Neural progenitor cell (in vitro differentiated cells): ENCODE measurements around the gene NTM. TPM values are rescaled to one million over a fixed set of nuclear protein-coding genes. Genes with fewer than 3 reads are reported as not detected.
A peak's percentile ranks its signal among the peaks of the same experiment; 100 is the strongest.

ENCODE experiments used
- DNase-seq: peaks from one replicate; pipeline ENCODE4 v3.0.0-alpha.2; 2016; ENCODE audit warnings: low spot score
- H2AFZ ChIP-seq: fragments of 200-600 bp; sonication (generic); replicated peaks from 2 replicates; pipeline ENCODE4 v1.6.1; 2016; ENCODE audit warnings: antibody characterized with exemption
- H3F3A ChIP-seq: fragments of 200-600 bp; sonication (generic); 2 replicates; pipeline ENCODE4 v1.6.1; 2016; ENCODE audit warnings: antibody characterized with exemption, low read depth
- H3K27ac ChIP-seq: fragments of 200-600 bp; sonication (generic); 2 replicates; pipeline ENCODE4 v1.5.1; 2016; ENCODE audit warnings: mild to moderate bottlenecking
- H3K27me3 ChIP-seq: fragments of 200-600 bp; sonication (generic); 2 replicates; pipeline ENCODE4 v1.6.1; 2016; ENCODE audit warnings: mild to moderate bottlenecking, moderate library complexity
- H3K36me3 ChIP-seq: fragments of 200-600 bp; sonication (generic); 2 replicates; pipeline ENCODE4 v1.5.1; 2016
- H3K4me1 ChIP-seq: fragments of 200-600 bp; sonication (generic); 2 replicates; pipeline ENCODE4 v1.6.1; 2016; ENCODE audit warnings: mixed run types
- H3K4me2 ChIP-seq: fragments of 200-600 bp; sonication (generic); 2 replicates; pipeline ENCODE4 v1.6.1; 2016
- H3K4me3 ChIP-seq: fragments of 200-600 bp; sonication (generic); 2 replicates; pipeline ENCODE4 v1.5.1; 2016
- H3K79me2 ChIP-seq: fragments of 200-600 bp; sonication (generic); 2 replicates; pipeline ENCODE4 v1.6.1; 2016; ENCODE audit warnings: low read depth
- H3K9ac ChIP-seq: fragments of 200-600 bp; sonication (generic); 2 replicates; pipeline ENCODE4 v1.6.1; 2016
- H3K9me3 ChIP-seq: fragments of 200-600 bp; sonication (generic); 2 replicates; pipeline ENCODE4 v1.5.1; 2016; ENCODE audit warnings: low read depth
- H4K20me1 ChIP-seq: fragments of 200-600 bp; sonication (generic); 2 replicates; pipeline ENCODE4 v1.6.1; 2016; ENCODE audit warnings: low read depth
- H3K27ac Mint-ChIP-seq: 3 replicates; pipeline ENCODE4 v1.8.0; 2021; ENCODE audit warnings: mixed read lengths
- H3K27me3 Mint-ChIP-seq: 2 replicates; pipeline ENCODE4 v1.8.0; 2022; ENCODE audit warnings: low read depth, mild to moderate bottlenecking, inconsistent platforms, moderate library complexity, mixed read lengths; ENCODE audit not compliant: insufficient read depth
- H3K36me3 Mint-ChIP-seq: 3 replicates; pipeline ENCODE4 v1.8.0; 2021; ENCODE audit warnings: mixed read lengths
- H3K4me1 Mint-ChIP-seq: 3 replicates; pipeline ENCODE4 v1.8.0; 2021; ENCODE audit warnings: mixed read lengths
- H3K4me3 Mint-ChIP-seq: 3 replicates; pipeline ENCODE4 v1.8.0; 2021; ENCODE audit warnings: mild to moderate bottlenecking, moderate library complexity, mixed read lengths
- H3K9me3 Mint-ChIP-seq: 3 replicates; pipeline ENCODE4 v1.8.0; 2020; ENCODE audit warnings: mixed read lengths
- EZH2 ChIP-seq: fragments of 200-600 bp; sonication (generic); IDR thresholded peaks from 2 replicates; pipeline ENCODE4 v1.6.1; 2017; ENCODE audit warnings: antibody characterized with exemption, mild to moderate bottlenecking, moderate library complexity
- EZH2phosphoT487 ChIP-seq: fragments of 200-600 bp; sonication (generic); IDR thresholded peaks from 2 replicates; pipeline ENCODE4 v1.6.1; 2017; ENCODE audit warnings: antibody characterized with exemption
- total RNA-seq: library from RNA; depleted of rRNA; stranded (reverse); fragments of >200 nt; gene quantifications from 2 replicates; pipeline ENCODE4 v1.2.3, GENCODE V29; 2015; ENCODE audit warnings: low replicate concordance
- TF ChIP-seq, protein P1 (sequence below): fragments of 200-600 bp; sonication (generic); IDR thresholded peaks from 2 replicates; pipeline ENCODE4 v1.5.1; 2017; ENCODE audit warnings: antibody characterized with exemption, mild to moderate bottlenecking

The NTM gene
- total RNA-seq, 1 donor from 2014 or later = 4.3 TPM

DNA sequence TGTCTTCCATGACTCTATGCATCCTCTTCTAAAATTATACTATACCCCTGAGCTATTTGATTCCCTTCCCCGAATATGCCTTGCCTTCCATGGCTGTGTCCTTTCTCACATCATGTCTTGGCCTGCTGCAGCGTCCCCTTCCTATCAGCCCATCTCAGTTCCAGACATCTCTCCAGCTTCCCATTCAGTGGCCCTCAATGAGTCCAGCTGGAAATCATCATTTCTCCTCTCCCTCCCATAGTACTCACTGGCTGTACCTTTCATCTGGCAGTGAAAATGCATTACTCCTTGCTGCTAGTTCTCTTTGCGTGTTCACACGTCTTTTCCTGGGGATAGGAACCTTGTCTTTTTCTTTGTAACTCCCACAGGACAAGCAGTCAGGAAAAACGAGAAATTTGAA lies 486.8 kb downstream of the NTM start:
- Histone ChIP-seq H3K4me3 (no peak overlapping the region), H3K9me3 (no peaks in the 10 kb centered on the region), H3K4me2 (no peak overlapping the region), H3K27me3 (peaks cover 8% of the 10 kb centered on the region), H3K4me1 (peaks cover 20% of the 10 kb centered on the region), H3K9ac (no peak overlapping the region), H2AFZ (no peak overlapping the region), H3F3A (no peaks in the 10 kb centered on the region), H3K27ac (no peak overlapping the region), H3K36me3 (no peaks in the 10 kb centered on the region), H4K20me1 (no peaks in the 10 kb centered on the region), H3K79me2 (no peaks in the 10 kb centered on the region)
- H3K27ac Mint-ChIP-seq = no peak overlapping the region
- TF ChIP-seq, protein P1, sequence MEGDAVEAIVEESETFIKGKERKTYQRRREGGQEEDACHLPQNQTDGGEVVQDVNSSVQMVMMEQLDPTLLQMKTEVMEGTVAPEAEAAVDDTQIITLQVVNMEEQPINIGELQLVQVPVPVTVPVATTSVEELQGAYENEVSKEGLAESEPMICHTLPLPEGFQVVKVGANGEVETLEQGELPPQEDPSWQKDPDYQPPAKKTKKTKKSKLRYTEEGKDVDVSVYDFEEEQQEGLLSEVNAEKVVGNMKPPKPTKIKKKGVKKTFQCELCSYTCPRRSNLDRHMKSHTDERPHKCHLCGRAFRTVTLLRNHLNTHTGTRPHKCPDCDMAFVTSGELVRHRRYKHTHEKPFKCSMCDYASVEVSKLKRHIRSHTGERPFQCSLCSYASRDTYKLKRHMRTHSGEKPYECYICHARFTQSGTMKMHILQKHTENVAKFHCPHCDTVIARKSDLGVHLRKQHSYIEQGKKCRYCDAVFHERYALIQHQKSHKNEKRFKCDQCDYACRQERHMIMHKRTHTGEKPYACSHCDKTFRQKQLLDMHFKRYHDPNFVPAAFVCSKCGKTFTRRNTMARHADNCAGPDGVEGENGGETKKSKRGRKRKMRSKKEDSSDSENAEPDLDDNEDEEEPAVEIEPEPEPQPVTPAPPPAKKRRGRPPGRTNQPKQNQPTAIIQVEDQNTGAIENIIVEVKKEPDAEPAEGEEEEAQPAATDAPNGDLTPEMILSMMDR = no peak
- TF ChIP-seq EZH2phosphoT487 = no peak
- no peak for TF ChIP-seq EZH2
- peaks cover 5% of the 10 kb centered on the region for H3K27me3 Mint-ChIP-seq
- H3K9me3 Mint-ChIP-seq = no peaks in the 10 kb centered on the region
- no peak overlapping the region for H3K4me3 Mint-ChIP-seq
- H3K36me3 Mint-ChIP-seq = no peaks in the 10 kb centered on the region
- H3K4me1 Mint-ChIP-seq = peaks cover 10% of the 10 kb centered on the region
- DNase-seq = no peak

- H3K4me2 ChIP-seq = no peak overlapping the region
- no peaks in the 10 kb centered on the region for H3K9me3 Mint-ChIP-seq
Measured at GRCh38 chr11:131858505-131858904, 488.1 kb downstream of the NTM start.

GRCh38 chr11:131859538-131860210 lies 489.3 kb downstream of the NTM start:
- DNase-seq = no peak
- no peak overlapping the region for H3K27ac ChIP-seq
- Mint-ChIP-seq H3K27ac (no peak overlapping the region), H3K4me3 (no peak overlapping the region), H3K9me3 (no peaks in the 10 kb centered on the region), H3K27me3 (peaks cover 3% of the 10 kb centered on the region), H3K4me1 (peaks cover 11% of the 10 kb centered on the region), H3K36me3 (no peaks in the 10 kb centered on the region)
- no peaks in the 10 kb centered on the region for H3K9me3 ChIP-seq
- TF ChIP-seq EZH2 (no peak), EZH2phosphoT487 (no peak)
- TF ChIP-seq, protein P1 = no peak
- H3K79me2 ChIP-seq = no peaks in the 10 kb centered on the region
- peaks cover 16% of the 10 kb centered on the region for H3F3A ChIP-seq
- no peak overlapping the region for H2AFZ ChIP-seq
- no peaks in the 10 kb centered on the region for H4K20me1 ChIP-seq
- H3K4me2 ChIP-seq = no peak overlapping the region
- no peaks in the 10 kb centered on the region for H3K36me3 ChIP-seq
- H3K9ac ChIP-seq = no peak overlapping the region
- no peak overlapping the region for H3K4me3 ChIP-seq
- peaks cover under 1% of the 10 kb centered on the region for H3K27me3 ChIP-seq
- peaks cover 32% of the 10 kb centered on the region for H3K4me1 ChIP-seq

More at GRCh38 chr11:131858505-131858904, 488.1 kb downstream of the NTM start:
- Histone ChIP-seq H3K4me1 (peaks cover 20% of the 10 kb centered on the region), H2AFZ (no peak overlapping the region), H3K36me3 (no peaks in the 10 kb centered on the region), H3K27me3 (peaks cover 8% of the 10 kb centered on the region), H3K9me3 (no peaks in the 10 kb centered on the region), H3K9ac (no peak overlapping the region), H4K20me1 (no peaks in the 10 kb centered on the region), H3K79me2 (no peaks in the 10 kb centered on the region), H3K4me3 (no peak overlapping the region), H3F3A (peaks cover 4% of the 10 kb centered on the region), H3K27ac (no peak overlapping the region)
- no peak overlapping the region for H3K27ac Mint-ChIP-seq
- no peaks in the 10 kb centered on the region for H3K36me3 Mint-ChIP-seq
- no peak overlapping the region for H3K4me3 Mint-ChIP-seq
- peaks cover 5% of the 10 kb centered on the region for H3K4me1 Mint-ChIP-seq
- H3K27me3 Mint-ChIP-seq = peaks cover 3% of the 10 kb centered on the region
- peak; percentile 37 for DNase-seq
- TF ChIP-seq EZH2phosphoT487 (no peak), EZH2 (no peak)
- TF ChIP-seq, protein P1 = no peak
